UCSD-AML1 (cell line): Measurements from ENCODE around the gene ATP4A.
A peak's percentile ranks its signal among the peaks of the same experiment; 100 is the strongest.

ENCODE experiments used
- DNase-seq: peaks from one replicate; lab custom pipeline; 2025; ENCODE audit not compliant: unreplicated experiment; lab: John Stamatoyannopoulos, UW

Gene ATP4A

GRCh38 chr19:35528218-35529038 lies 35.0 kb downstream of the ATP4A start, which contains the start of gene SBSN:
Gene SBSN (minus strand): TSS chr19:35528311. CDS start chr19:35528281, 30 bp downstream.
- no peak for DNase-seq

GRCh38 chr19:35525873-35526272 lies 37.6 kb downstream of the ATP4A start:
- DNase-seq: no peak

- DNase-seq: no peak
These were observed 39.1 kb downstream of the ATP4A start for GRCh38 chr19:35524181-35524837.

- DNase-seq: no peak
These were observed 40.6 kb downstream of the ATP4A start for GRCh38 chr19:35522745-35523327.

GRCh38 chr19:35521124-35521743 lies 42.2 kb downstream of the ATP4A start:
- DNase-seq: no peak

- DNase-seq: no peak
These were observed 44.2 kb downstream of the ATP4A start for GRCh38 chr19:35519291-35519690.

GRCh38 chr19:35518313-35518712 lies 45.1 kb downstream of the ATP4A start:
- DNase-seq: no peak

GRCh38 chr19:35517342-35517741 lies 46.1 kb downstream of the ATP4A start:
- no peak for DNase-seq

- DNase-seq: no peak
These were observed 47.1 kb downstream of the ATP4A start for GRCh38 chr19:35516310-35516709.

GRCh38 chr19:35514282-35514809 lies 49.1 kb downstream of the ATP4A start:
- no peak for DNase-seq

- no peak for DNase-seq
These were observed 49.7 kb downstream of the ATP4A start, which contains the start of gene DMKN for GRCh38 chr19:35513628-35514281. Gene DMKN (minus strand): TSS chr19:35513649. CDS start chr19:35513475, 174 bp downstream.

- DNase-seq: no peak
These were observed 50.4 kb downstream of the ATP4A start for GRCh38 chr19:35512831-35513627.

- DNase-seq: no peak
These were observed 52.1 kb downstream of the ATP4A start for GRCh38 chr19:35511337-35511736.

GRCh38 chr19:35510626-35510964 lies 52.9 kb downstream of the ATP4A start:
- no peak for DNase-seq

GRCh38 chr19:35509861-35510625 lies 53.4 kb downstream of the ATP4A start:
- peak; percentile 55 for DNase-seq

- DNase-seq: no peak
These were observed 54.3 kb downstream of the ATP4A start for GRCh38 chr19:35509018-35509652.

- DNase-seq: no peak
These were observed 55.3 kb downstream of the ATP4A start for GRCh38 chr19:35508129-35508528.

GRCh38 chr19:35507561-35507960 lies 55.9 kb downstream of the ATP4A start:
- DNase-seq: no peak

GRCh38 chr19:35506011-35506410 lies 57.4 kb downstream of the ATP4A start:
- no peak for DNase-seq
